Chondrocyte (in vitro differentiated cells): Measurements from ENCODE around the gene ATCAY. TPM values are rescaled to one million over a fixed set of nuclear protein-coding genes. Genes with fewer than 3 reads are reported as not detected.

ENCODE experiments used
- DNase-seq: peaks from one replicate; pipeline ENCODE4 v3.0.0; 2021; ENCODE audit warnings: mixed read lengths, low spot score
- H3K27ac Mint-ChIP-seq: one replicate; pipeline ENCODE4 v1.8.0; 2021; ENCODE audit warnings: mild to moderate bottlenecking, moderate library complexity, mixed read lengths; ENCODE audit not compliant: unreplicated experiment
- H3K27me3 Mint-ChIP-seq: 2 replicates; pipeline ENCODE4 v1.8.0; 2021; ENCODE audit warnings: low read depth, mixed read lengths
- H3K36me3 Mint-ChIP-seq: 2 replicates; pipeline ENCODE4 v1.8.0; 2021; ENCODE audit warnings: low read depth, mixed read lengths
- H3K4me1 Mint-ChIP-seq: 2 replicates; pipeline ENCODE4 v1.8.0; 2021; ENCODE audit warnings: low read depth, mild to moderate bottlenecking, mixed read lengths
- H3K4me3 Mint-ChIP-seq: one replicate; pipeline ENCODE4 v1.8.0; 2021; ENCODE audit warnings: mild to moderate bottlenecking, moderate library complexity, mixed read lengths; ENCODE audit not compliant: unreplicated experiment
- H3K9me3 Mint-ChIP-seq: 2 replicates; pipeline ENCODE4 v1.8.0; 2021; ENCODE audit warnings: low read depth, mixed read lengths
- total RNA-seq: library from RNA; stranded (reverse); gene quantifications from 3 replicates; pipeline ENCODE4 v1.2.1, GENCODE V29; 2021
- TF ChIP-seq, protein P1 (sequence below): fragments of 200-600 bp; sonication (generic); IDR thresholded peaks from 2 replicates; pipeline ENCODE4 v1.5.0; 2021; ENCODE audit warnings: antibody characterized with exemption, mild to moderate bottlenecking, moderate library complexity

The ATCAY gene
- total RNA-seq, 1 donor from 2014 or later: not detected

DNA sequence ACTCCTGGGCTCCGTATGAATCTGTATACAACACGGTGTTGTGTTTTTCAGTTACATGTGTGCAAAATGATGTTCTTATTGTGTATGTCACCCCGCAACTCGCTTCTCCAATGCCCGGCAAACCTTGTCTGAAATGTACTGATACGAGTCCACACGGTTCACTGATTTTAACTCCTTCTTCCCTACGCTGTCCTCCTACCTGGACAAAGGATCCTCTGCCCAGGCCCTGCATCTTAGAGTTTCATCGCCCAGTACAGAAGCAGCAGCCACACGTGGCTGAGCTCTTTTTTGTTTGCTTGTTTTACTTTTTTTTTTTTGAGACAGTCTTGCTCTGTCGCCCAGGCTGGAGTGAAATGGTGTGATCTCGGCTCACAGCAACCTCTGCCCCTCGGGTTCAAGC is 40.5 kb upstream of the ATCAY start:
- H3K4me1 Mint-ChIP-seq: no peaks in the 10 kb centered on the region
- TF ChIP-seq, protein P1, sequence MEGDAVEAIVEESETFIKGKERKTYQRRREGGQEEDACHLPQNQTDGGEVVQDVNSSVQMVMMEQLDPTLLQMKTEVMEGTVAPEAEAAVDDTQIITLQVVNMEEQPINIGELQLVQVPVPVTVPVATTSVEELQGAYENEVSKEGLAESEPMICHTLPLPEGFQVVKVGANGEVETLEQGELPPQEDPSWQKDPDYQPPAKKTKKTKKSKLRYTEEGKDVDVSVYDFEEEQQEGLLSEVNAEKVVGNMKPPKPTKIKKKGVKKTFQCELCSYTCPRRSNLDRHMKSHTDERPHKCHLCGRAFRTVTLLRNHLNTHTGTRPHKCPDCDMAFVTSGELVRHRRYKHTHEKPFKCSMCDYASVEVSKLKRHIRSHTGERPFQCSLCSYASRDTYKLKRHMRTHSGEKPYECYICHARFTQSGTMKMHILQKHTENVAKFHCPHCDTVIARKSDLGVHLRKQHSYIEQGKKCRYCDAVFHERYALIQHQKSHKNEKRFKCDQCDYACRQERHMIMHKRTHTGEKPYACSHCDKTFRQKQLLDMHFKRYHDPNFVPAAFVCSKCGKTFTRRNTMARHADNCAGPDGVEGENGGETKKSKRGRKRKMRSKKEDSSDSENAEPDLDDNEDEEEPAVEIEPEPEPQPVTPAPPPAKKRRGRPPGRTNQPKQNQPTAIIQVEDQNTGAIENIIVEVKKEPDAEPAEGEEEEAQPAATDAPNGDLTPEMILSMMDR: no peak
- H3K4me3 Mint-ChIP-seq: no peak overlapping the region

DNA sequence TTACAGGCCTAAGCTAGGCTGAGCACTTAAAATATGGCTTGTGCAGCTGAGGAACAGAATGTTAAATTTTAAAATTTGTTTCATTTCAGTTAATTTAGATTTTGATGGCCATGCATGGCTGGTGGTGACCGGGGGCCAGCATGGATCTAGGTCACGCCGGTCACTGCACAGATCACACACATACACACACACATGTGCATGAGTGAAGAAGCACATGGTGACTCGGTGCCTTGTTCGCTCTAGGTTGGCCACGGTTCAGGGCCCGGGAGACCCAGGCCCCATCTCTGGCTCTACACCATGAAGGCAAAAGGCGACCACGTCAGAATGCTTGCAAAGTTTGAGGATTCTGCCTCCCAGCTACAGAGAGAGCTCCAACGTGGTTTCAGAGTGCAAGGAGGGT is 39.7 kb upstream of the ATCAY start:
- DNase-seq: no peak
- Mint-ChIP-seq H3K4me1 (no peaks in the 10 kb centered on the region), H3K27me3 (peaks cover 34% of the 10 kb centered on the region), H3K36me3 (no peaks in the 10 kb centered on the region), H3K9me3 (no peaks in the 10 kb centered on the region), H3K4me3 (no peak overlapping the region), H3K27ac (no peak overlapping the region)
- TF ChIP-seq, protein P1: no peak

More for the DNA sequence above, 40.5 kb upstream of the ATCAY start:
- Mint-ChIP-seq H3K27me3 (peaks cover 34% of the 10 kb centered on the region), H3K27ac (no peak overlapping the region), H3K36me3 (no peaks in the 10 kb centered on the region), H3K9me3 (no peaks in the 10 kb centered on the region)
- DNase-seq: no peak

DNA sequence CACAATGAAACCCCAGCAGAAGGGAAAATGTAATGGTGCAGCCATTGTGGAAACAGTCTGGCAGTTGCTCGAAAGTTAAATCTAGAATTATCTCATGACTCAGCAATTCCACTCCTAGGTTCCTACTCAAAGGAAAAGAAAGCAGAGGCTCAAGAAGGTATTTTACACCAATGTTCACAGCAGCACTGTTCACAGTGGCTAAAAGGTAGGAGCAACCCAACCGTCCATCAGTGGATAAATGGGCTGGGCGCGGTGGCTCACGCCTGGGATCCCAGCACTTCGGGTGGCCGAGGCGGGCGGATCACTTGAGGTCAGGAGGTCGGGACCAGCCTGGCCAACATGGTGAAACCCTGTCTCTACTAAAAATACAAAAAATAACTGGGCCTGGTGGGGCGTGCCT is 37.5 kb upstream of the ATCAY start:
- Mint-ChIP-seq H3K36me3 (no peaks in the 10 kb centered on the region), H3K9me3 (no peaks in the 10 kb centered on the region), H3K27ac (no peak overlapping the region), H3K4me3 (no peak overlapping the region), H3K27me3 (peaks cover 31% of the 10 kb centered on the region), H3K4me1 (no peaks in the 10 kb centered on the region)
- DNase-seq: no peak
- TF ChIP-seq, protein P1: no peak

DNA sequence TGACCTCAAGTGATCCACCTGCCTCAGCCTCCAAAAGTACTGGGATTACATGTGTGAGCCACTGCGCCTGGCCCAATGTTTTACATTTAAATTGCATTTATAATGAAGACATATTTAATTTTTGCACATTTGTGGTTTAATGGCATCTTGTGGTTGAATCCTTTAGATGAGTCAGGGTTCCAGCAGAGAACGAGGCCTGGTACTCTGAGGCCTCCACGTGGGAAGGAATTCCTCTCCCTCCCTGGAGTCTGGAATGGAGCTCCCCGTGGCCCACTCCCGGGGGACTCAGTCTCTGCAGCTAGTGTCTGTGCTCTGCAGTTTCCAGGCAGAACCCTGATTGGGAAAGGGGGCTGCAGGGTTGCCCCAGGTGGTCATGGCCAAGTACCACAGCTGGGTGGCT is 35.9 kb upstream of the ATCAY start:
- Mint-ChIP-seq H3K4me1 (no peaks in the 10 kb centered on the region), H3K36me3 (no peaks in the 10 kb centered on the region), H3K4me3 (no peak overlapping the region), H3K27me3 (peaks cover 22% of the 10 kb centered on the region), H3K27ac (no peak overlapping the region), H3K9me3 (no peaks in the 10 kb centered on the region)
- no peak for DNase-seq
- TF ChIP-seq, protein P1: no peak

DNA sequence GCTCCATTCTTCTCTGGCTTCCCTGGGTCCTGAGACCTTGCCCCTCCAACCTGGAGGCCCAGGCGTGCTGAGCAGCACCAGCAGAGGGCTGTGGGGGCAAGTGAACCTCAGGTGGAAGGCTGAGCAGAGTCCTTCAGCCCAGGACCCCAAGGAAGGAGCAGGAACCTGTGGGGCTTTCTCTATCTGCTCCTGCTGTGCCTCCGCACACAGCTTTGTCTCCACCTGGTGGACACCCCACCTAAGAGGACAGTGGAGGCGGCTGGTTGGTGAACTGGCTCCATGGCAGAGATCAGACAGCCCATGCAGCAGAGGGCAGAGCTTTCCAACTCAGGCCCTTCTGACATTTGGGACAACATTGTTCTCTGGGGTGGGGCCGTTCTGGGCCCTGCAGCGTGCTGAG is 31.4 kb upstream of the ATCAY start:
- TF ChIP-seq, protein P1: peak; percentile 71
- no peak for DNase-seq
- Mint-ChIP-seq H3K27me3 (peaks cover 19% of the 10 kb centered on the region), H3K4me1 (peaks cover 5% of the 10 kb centered on the region), H3K9me3 (peaks cover 8% of the 10 kb centered on the region), H3K27ac (no peak overlapping the region), H3K4me3 (no peak overlapping the region), H3K36me3 (peaks cover 5% of the 10 kb centered on the region)
